Thymus (tissue), 11 donors: Measurements from ENCODE around the gene DMWD. TPM values are rescaled to one million over a fixed set of nuclear protein-coding genes. Genes with fewer than 3 reads are reported as not detected.

Experiments used
- DNase-seq, 9 donors: peaks; one replicate each; pipeline ENCODE4 v3.0.0-alpha.2; 2013; ENCODE audit warnings: low spot score in 9 of 9, low read depth in 6 of 9, missing footprints in 1 of 9
- H3K27ac ChIP-seq, 2 donors: one replicate each; pipeline ENCODE4 v1.5.1; 2013; ENCODE audit warnings: control low read depth in 1 of 2, low read depth in 1 of 2, low read length in 1 of 2, mild to moderate bottlenecking in 1 of 2, moderate library complexity in 1 of 2
- H3K27me3 ChIP-seq, 2 donors: one replicate each; pipeline ENCODE4 v1.5.1; 2013; ENCODE audit warnings: low read length in 1 of 2; ENCODE audit not compliant: control insufficient read depth in 2 of 2, insufficient read depth in 1 of 2
- H3K36me3 ChIP-seq, 2 donors: one replicate each; pipeline ENCODE4 v1.5.1; 2013; ENCODE audit warnings: low read length in 1 of 2, mild to moderate bottlenecking in 1 of 2, moderate library complexity in 1 of 2; ENCODE audit not compliant: control insufficient read depth in 2 of 2, insufficient read depth in 2 of 2
- H3K4me1 ChIP-seq, 2 donors: one replicate each; pipeline ENCODE4 v1.5.1; 2013; ENCODE audit warnings: low read length in 2 of 2; ENCODE audit not compliant: control insufficient read depth in 2 of 2, insufficient read depth in 2 of 2
- H3K4me3 ChIP-seq, 2 donors: one replicate each; pipeline ENCODE4 v1.5.1; 2013; ENCODE audit warnings: low read length in 2 of 2, control low read depth in 1 of 2, mild to moderate bottlenecking in 1 of 2
- H3K9me3 ChIP-seq, 2 donors: one replicate each; pipeline ENCODE4 v1.5.1; 2013; ENCODE audit warnings: low read length in 1 of 2, mild to moderate bottlenecking in 1 of 2; ENCODE audit not compliant: control insufficient read depth in 2 of 2, insufficient read depth in 1 of 2
- WGBS: extraction: QIAGEN DNeasy Blood & Tissue Kit; methylation state at CpG from one replicate; pipeline ENCODE4 v1.1.7; 2013; 5-methylcytosine and 5-hydroxymethylcytosine counted together
- polyA plus RNA-seq: library from polyadenylated mRNA; stranded (reverse); fragments of 200-250 nt; gene quantifications from one replicate; pipeline ENCODE4 v1.2.3, GENCODE V29; 2013
- total RNA-seq: library from RNA; stranded (reverse); fragments of 120-200 nt; gene quantifications from one replicate; pipeline ENCODE4 v1.2.4, GENCODE V29; 2013
- donor health status: healthy.

The DMWD gene
- total and polyA plus RNA-seq, 2 donors, result 12.4 to 18.1 TPM

GRCh38 chr19:45739498-45740439 lies 52.9 kb downstream of the DMWD start:
- 93% methylated on average over 10 of the region's 10 CpGs for WGBS
- H3K36me3 ChIP-seq, result no peaks in the 10 kb centered on the region
- no peak overlapping the region for H3K4me3 ChIP-seq
- H3K4me1 ChIP-seq, result no peaks in the 10 kb centered on the region
- H3K27me3 ChIP-seq, result peaks cover 0 to 9% of the 10 kb centered on the region in 2 donors
- no peak overlapping the region for H3K27ac ChIP-seq
- no peaks in the 10 kb centered on the region for H3K9me3 ChIP-seq
- DNase-seq, result no peak

- 97% methylated on average over 59 of the region's 59 CpGs for WGBS
- H3K9me3 ChIP-seq, result no peaks in the 10 kb centered on the region
- peaks cover 8 to 14% of the 10 kb centered on the region in 2 donors for H3K4me1 ChIP-seq
- no peak for DNase-seq
- no peak within 1 kb of the TSS for H3K27ac ChIP-seq
- H3K36me3 ChIP-seq, result no peaks in the 10 kb centered on the region
- H3K4me3 ChIP-seq, result no peak within 1 kb of the TSS
- no peaks in the 10 kb centered on the region for H3K27me3 ChIP-seq
Measured at GRCh38 chr19:45733160-45733810, 59.4 kb downstream of the DMWD start, which contains the start of gene MEIOSIN. MEIOSIN (plus strand) TSS chr19:45733439; CDS start chr19:45735377, 1,938 bp downstream.

Other genes with a start within 250 kb of the DMWD start
- gene OPA3, start 208.0 kb downstream of the DMWD start, total RNA-seq, result 3.4 TPM
- gene OPA3, start 208.0 kb downstream of the DMWD start, polyA plus RNA-seq, result 7.4 TPM
- 0.09 TPM for gene GPR4, start 190.6 kb downstream of the DMWD start, total RNA-seq
- 1.3 TPM for gene GPR4, start 190.6 kb downstream of the DMWD start, polyA plus RNA-seq
- gene EML2, start 153.4 kb downstream of the DMWD start, total RNA-seq, result 19.3 TPM
- 55.2 TPM for gene EML2, start 153.4 kb downstream of the DMWD start, polyA plus RNA-seq
- 0.14 TPM for gene GIPR, start 124.6 kb downstream of the DMWD start, total RNA-seq
- 1.6 TPM for gene GIPR, start 124.6 kb downstream of the DMWD start, polyA plus RNA-seq
- 711 TPM for gene SNRPD2, start 100.9 kb downstream of the DMWD start, total RNA-seq
- 395 TPM for gene SNRPD2, start 100.9 kb downstream of the DMWD start, polyA plus RNA-seq
- 3.1 TPM for gene QPCTL, start 100.2 kb downstream of the DMWD start, total RNA-seq
- gene QPCTL, start 100.2 kb downstream of the DMWD start, polyA plus RNA-seq, result 8.2 TPM
- gene FBXO46, start 61.9 kb downstream of the DMWD start, total RNA-seq, result 6.8 TPM
- gene FBXO46, start 61.9 kb downstream of the DMWD start, polyA plus RNA-seq, result 18.8 TPM
- gene MEIOSIN, start 59.4 kb downstream of the DMWD start, total RNA-seq, result not detected
- gene MEIOSIN, start 59.4 kb downstream of the DMWD start, polyA plus RNA-seq, result 0.02 TPM
- gene SIX5, start 23.6 kb downstream of the DMWD start, total RNA-seq, result 1.7 TPM
- gene SIX5, start 23.6 kb downstream of the DMWD start, polyA plus RNA-seq, result 7.0 TPM
- gene DMPK, start 10.4 kb downstream of the DMWD start, total RNA-seq, result 3.9 TPM
- 59.4 TPM for gene DMPK, start 10.4 kb downstream of the DMWD start, polyA plus RNA-seq
- gene RSPH6A, start 22.5 kb upstream of the DMWD start, total RNA-seq, result not detected
- 0.14 TPM for gene RSPH6A, start 22.5 kb upstream of the DMWD start, polyA plus RNA-seq
- 24.5 TPM for gene SYMPK, start 70.3 kb upstream of the DMWD start, total RNA-seq
- 151 TPM for gene SYMPK, start 70.3 kb upstream of the DMWD start, polyA plus RNA-seq
- 0.05 TPM for gene FOXA3, start 71.5 kb upstream of the DMWD start, total RNA-seq
- gene FOXA3, start 71.5 kb upstream of the DMWD start, polyA plus RNA-seq, result 0.23 TPM
- 19.3 TPM for gene IRF2BP1, start 93.3 kb upstream of the DMWD start, total RNA-seq
- 12.3 TPM for gene IRF2BP1, start 93.3 kb upstream of the DMWD start, polyA plus RNA-seq
- gene MYPOP, start 109.8 kb upstream of the DMWD start, total RNA-seq, result 1.8 TPM
- gene MYPOP, start 109.8 kb upstream of the DMWD start, polyA plus RNA-seq, result 9.1 TPM
- not detected for gene NANOS2, start 121.9 kb upstream of the DMWD start, total RNA-seq
- 0.07 TPM for gene NANOS2, start 121.9 kb upstream of the DMWD start, polyA plus RNA-seq
- 0.09 TPM for gene NOVA2, start 181.0 kb upstream of the DMWD start, total RNA-seq
- gene NOVA2, start 181.0 kb upstream of the DMWD start, polyA plus RNA-seq, result 1.0 TPM
- gene CCDC61, start 202.6 kb upstream of the DMWD start, total RNA-seq, result 11.3 TPM
- gene CCDC61, start 202.6 kb upstream of the DMWD start, polyA plus RNA-seq, result 23.0 TPM
- 4.3 TPM for gene PGLYRP1, start 230.2 kb upstream of the DMWD start, total RNA-seq
- gene PGLYRP1, start 230.2 kb upstream of the DMWD start, polyA plus RNA-seq, result 0.37 TPM
- 0.14 TPM for gene IGFL4, start 248.2 kb upstream of the DMWD start, total RNA-seq
- gene IGFL4, start 248.2 kb upstream of the DMWD start, polyA plus RNA-seq, result 0.16 TPM